MM.1S (cell line): Measurements from ENCODE around the gene ERAS.

Source experiments
- DNase-seq: peaks from one replicate; pipeline ENCODE4 v3.0.0-alpha.2; 2015
- H2AFZ ChIP-seq: fragments of 300-600 bp; sonication (generic); 2 replicates; pipeline ENCODE4 v1.6.0; 2016; ENCODE audit warnings: antibody characterized with exemption, low read length
- H3F3A ChIP-seq: fragments of 300-600 bp; sonication (generic); 2 replicates; pipeline ENCODE4 v1.6.1; 2016; ENCODE audit warnings: mild to moderate bottlenecking, antibody characterized with exemption, low read length, moderate library complexity, mixed read lengths; ENCODE audit not compliant: insufficient read depth
- H3K27ac ChIP-seq: fragments of 300-600 bp; sonication (generic); 2 replicates; pipeline ENCODE4 v1.5.1; 2016; ENCODE audit warnings: mild to moderate bottlenecking, low read length
- H3K27me3 ChIP-seq: fragments of 300-600 bp; sonication (generic); replicated peaks from 2 replicates; pipeline ENCODE4 v1.6.0; 2016; ENCODE audit warnings: low read length; ENCODE audit not compliant: insufficient read depth
- H3K36me3 ChIP-seq: fragments of 300-600 bp; sonication (generic); replicated peaks from 2 replicates; pipeline ENCODE4 v1.6.1; 2016; ENCODE audit warnings: mild to moderate bottlenecking, low read length, mixed read lengths; ENCODE audit not compliant: insufficient read depth
- H3K4me1 ChIP-seq: fragments of 300-600 bp; sonication (generic); 2 replicates; pipeline ENCODE4 v1.6.1; 2016; ENCODE audit warnings: low read length, mixed read lengths
- H3K4me2 ChIP-seq: fragments of 300-600 bp; sonication (generic); 2 replicates; pipeline ENCODE4 v1.6.0; 2016; ENCODE audit warnings: low read depth, low read length
- H3K4me3 ChIP-seq: fragments of 300-600 bp; sonication (generic); 2 replicates; pipeline ENCODE4 v1.5.1; 2016; ENCODE audit warnings: low read length, mixed read lengths
- H3K79me2 ChIP-seq: fragments of 300-600 bp; sonication (generic); 2 replicates; pipeline ENCODE4 v1.6.1; 2016; ENCODE audit warnings: mixed run types, low read length, mixed read lengths
- H3K9ac ChIP-seq: fragments of 300-600 bp; sonication (generic); 2 replicates; pipeline ENCODE4 v1.6.1; 2016; ENCODE audit warnings: low read length, mixed read lengths
- H3K9me2 ChIP-seq: fragments of 300-600 bp; sonication (generic); replicated peaks from 2 replicates; pipeline ENCODE4 v1.6.1; 2016; ENCODE audit warnings: mild to moderate bottlenecking, low read length, mixed read lengths; ENCODE audit not compliant: insufficient read depth
- H3K9me3 ChIP-seq: fragments of 300-600 bp; sonication (generic); replicated peaks from 2 replicates; pipeline ENCODE4 v1.6.1; 2016; ENCODE audit warnings: mild to moderate bottlenecking, low read length, mixed read lengths; ENCODE audit not compliant: insufficient read depth
- H4K20me1 ChIP-seq: fragments of 300-600 bp; sonication (generic); 2 replicates; pipeline ENCODE4 v1.6.1; 2016; ENCODE audit warnings: mild to moderate bottlenecking, low read length, moderate library complexity, mixed read lengths; ENCODE audit not compliant: insufficient read depth
- EZH2 ChIP-seq: fragments of 300-600 bp; sonication (generic); optimal IDR thresholded peaks from 2 replicates; pipeline ENCODE3; 2017; ENCODE audit warnings: low read depth, mild to moderate bottlenecking, antibody characterized with exemption, low read length, mixed read lengths
- EZH2phosphoT487 ChIP-seq: fragments of 300-600 bp; sonication (generic); IDR thresholded peaks from 2 replicates; pipeline ENCODE4 v1.6.1; 2018; ENCODE audit warnings: antibody characterized with exemption, low read length
- TF ChIP-seq, protein P1 (sequence below): fragments of 300-600 bp; sonication (generic); IDR thresholded peaks from 2 replicates; pipeline ENCODE4 v1.5.1; 2016; ENCODE audit warnings: antibody characterized with exemption, low read length, mixed read lengths

The ERAS gene

DNA sequence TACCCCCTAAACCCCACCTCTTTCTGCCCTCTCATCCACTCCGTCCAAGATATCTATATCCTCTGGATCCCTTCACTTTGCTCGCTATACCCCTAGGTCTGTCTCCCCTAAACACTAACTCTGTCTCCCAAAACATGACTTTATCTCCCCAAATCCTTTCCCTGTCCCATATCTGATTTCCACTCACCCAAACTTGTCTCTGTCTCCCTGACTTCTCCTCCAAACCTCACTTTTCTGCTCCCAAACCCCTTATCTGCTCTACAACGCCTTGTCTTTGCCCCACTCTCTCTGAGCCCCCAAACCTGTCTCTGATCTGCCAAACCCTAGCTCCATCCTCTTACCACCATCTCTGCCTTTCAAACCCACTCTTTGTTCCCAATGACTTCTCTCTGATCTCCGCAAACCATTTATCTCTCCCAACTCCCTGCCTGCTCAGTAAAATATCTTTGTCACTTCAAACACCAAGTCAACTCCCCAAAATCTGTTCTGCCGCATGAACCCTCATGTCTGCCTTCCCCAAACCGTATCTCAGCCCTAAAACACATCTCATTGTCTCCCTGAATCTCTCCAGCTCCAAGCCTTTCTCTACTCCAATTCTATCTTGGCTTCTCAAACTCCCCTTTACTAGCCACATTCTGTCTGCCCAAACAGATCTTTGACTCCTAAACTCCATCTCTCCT lies 39.3 kb upstream of the ERAS start:
- H3K36me3 ChIP-seq, result no peaks in the 10 kb centered on the region
- no peak overlapping the region for H3K4me2 ChIP-seq
- H3K79me2 ChIP-seq, result no peaks in the 10 kb centered on the region

DNA sequence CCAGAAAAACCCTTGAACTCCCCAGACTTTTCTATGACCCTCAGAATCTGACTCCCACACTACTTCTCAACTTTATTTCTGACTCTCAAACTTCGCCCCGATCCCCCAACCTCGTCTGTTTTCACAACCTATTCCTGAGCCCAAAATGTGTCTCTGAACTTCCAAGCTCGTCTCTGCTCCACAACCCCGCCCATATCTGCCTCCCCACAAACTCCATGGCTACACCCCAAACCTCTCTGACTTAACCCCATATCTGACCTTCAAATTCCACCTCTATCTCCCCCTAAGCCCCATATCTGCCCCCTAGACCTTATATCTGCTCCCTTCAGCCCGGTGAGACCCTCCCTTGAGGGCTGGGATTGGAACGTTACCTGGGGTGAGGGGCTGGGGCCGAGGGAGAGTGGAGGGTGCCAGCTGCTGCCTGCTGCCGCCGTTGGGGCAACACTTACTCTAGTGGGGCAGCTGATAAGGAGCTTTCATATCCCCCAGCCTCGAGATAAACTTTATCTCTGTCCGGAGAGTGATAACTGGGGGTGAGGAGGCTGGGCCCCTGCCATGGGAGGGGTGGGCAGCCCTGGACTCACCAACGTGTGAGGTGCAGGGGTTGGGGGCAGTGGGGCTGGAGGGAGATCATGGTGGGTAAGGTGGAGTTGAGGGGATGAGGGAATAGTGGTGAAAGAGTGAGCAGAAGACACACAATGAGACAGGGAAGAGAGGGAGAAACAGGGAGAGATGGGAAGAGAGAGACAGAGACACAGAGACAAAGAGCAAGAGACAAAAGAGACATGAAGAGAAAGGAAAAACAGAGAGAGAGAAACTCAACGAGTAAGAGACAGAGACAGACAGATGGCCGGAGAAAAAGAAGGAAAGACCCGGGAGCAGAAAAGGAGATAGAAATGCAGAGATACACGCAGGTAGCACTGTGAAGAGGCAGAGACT lies 38.5 kb upstream of the ERAS start:
- no peak for TF ChIP-seq EZH2phosphoT487
- TF ChIP-seq EZH2, result no peak
- TF ChIP-seq, protein P1, sequence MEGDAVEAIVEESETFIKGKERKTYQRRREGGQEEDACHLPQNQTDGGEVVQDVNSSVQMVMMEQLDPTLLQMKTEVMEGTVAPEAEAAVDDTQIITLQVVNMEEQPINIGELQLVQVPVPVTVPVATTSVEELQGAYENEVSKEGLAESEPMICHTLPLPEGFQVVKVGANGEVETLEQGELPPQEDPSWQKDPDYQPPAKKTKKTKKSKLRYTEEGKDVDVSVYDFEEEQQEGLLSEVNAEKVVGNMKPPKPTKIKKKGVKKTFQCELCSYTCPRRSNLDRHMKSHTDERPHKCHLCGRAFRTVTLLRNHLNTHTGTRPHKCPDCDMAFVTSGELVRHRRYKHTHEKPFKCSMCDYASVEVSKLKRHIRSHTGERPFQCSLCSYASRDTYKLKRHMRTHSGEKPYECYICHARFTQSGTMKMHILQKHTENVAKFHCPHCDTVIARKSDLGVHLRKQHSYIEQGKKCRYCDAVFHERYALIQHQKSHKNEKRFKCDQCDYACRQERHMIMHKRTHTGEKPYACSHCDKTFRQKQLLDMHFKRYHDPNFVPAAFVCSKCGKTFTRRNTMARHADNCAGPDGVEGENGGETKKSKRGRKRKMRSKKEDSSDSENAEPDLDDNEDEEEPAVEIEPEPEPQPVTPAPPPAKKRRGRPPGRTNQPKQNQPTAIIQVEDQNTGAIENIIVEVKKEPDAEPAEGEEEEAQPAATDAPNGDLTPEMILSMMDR, result no peak
- Histone ChIP-seq H3K9ac (no peak overlapping the region), H3K27me3 (no peaks in the 10 kb centered on the region), H3K9me2 (no peaks in the 10 kb centered on the region), H3K4me3 (no peak overlapping the region), H4K20me1 (no peaks in the 10 kb centered on the region), H2AFZ (no peak overlapping the region), H3K36me3 (no peaks in the 10 kb centered on the region), H3K4me2 (no peak overlapping the region), H3K4me1 (no peaks in the 10 kb centered on the region), H3F3A (no peaks in the 10 kb centered on the region), H3K79me2 (no peaks in the 10 kb centered on the region), H3K9me3 (no peaks in the 10 kb centered on the region), H3K27ac (no peak overlapping the region)
- DNase-seq, result no peak

More for the DNA sequence above, 39.3 kb upstream of the ERAS start:
- Histone ChIP-seq H3F3A (no peaks in the 10 kb centered on the region), H3K9me2 (no peaks in the 10 kb centered on the region), H3K9ac (no peak overlapping the region), H3K9me3 (no peaks in the 10 kb centered on the region), H3K4me3 (no peak overlapping the region), H2AFZ (no peak overlapping the region), H3K27me3 (no peaks in the 10 kb centered on the region), H3K27ac (no peak overlapping the region), H3K4me1 (no peaks in the 10 kb centered on the region), H4K20me1 (no peaks in the 10 kb centered on the region)
- TF ChIP-seq EZH2phosphoT487 (no peak), EZH2 (no peak)
- TF ChIP-seq, protein P1, result no peak
- no peak for DNase-seq

DNA sequence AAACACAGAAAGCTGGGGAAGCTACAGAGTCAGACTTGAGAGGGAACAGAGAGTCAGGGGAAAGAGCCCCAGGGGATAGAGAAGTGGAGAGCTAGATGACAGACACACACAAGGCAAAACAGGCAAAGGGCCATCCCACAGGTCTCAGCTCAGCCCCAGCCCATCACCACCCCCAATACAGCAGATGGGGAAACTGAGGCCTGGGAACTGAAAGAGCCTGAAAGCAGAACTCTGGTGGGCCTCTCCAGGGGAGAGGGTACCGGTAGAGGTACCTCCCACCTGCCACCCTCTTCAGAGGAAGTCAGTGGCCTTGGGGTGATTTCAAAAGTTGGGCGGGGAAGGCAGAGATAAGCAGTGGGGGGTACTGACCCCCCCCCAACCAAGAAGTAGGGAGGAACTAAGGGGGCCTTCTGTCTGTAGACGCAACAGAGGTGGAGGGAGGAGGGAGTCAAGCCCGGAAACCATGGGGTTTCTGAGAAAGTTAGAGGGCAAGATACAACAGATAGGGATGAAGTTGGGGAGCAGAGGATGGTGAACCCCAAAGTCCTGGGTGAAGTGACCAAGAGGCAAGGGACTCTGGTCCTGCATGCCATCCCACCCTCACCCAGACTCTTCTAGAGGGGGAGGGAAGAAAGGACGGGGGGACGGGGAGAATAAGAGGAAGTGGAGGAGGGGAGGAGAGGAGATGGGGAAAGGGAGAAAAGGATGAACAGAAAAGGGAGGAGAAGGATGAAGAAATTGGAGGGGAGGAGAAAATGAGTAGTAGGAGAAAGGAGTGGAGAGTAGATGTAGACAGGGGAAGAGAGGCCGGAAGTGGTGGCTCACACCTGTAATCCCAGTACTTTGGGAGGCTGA lies 36.7 kb upstream of the ERAS start:
- H3K9me3 ChIP-seq, result no peaks in the 10 kb centered on the region
- DNase-seq, result no peak
- no peak overlapping the region for H3K4me3 ChIP-seq
- no peak for TF ChIP-seq EZH2
- TF ChIP-seq, protein P1, result no peak
- TF ChIP-seq EZH2phosphoT487, result no peak
- H3K27me3 ChIP-seq, result no peaks in the 10 kb centered on the region
- H2AFZ ChIP-seq, result no peak overlapping the region
- no peaks in the 10 kb centered on the region for H3F3A ChIP-seq
- no peaks in the 10 kb centered on the region for H3K36me3 ChIP-seq
- H3K9me2 ChIP-seq, result no peaks in the 10 kb centered on the region
- H3K4me2 ChIP-seq, result no peak overlapping the region
- H3K27ac ChIP-seq, result no peak overlapping the region
- no peaks in the 10 kb centered on the region for H3K4me1 ChIP-seq
- H4K20me1 ChIP-seq, result no peaks in the 10 kb centered on the region
- H3K79me2 ChIP-seq, result no peaks in the 10 kb centered on the region
- no peak overlapping the region for H3K9ac ChIP-seq
